Islet of Langerhans (tissue), 1 donor: ENCODE data around the gene NKX1-1.

Experiments used
- FAIRE-seq: peaks from one replicate; lab custom pipeline; 2011; peaks lifted over from hg19 to GRCh38; lab: Jason Lieb, UNC

The NKX1-1 gene

GRCh38 chr4:1385373-1386340 lies 20.6 kb downstream of the NKX1-1 start:
- FAIRE-seq: no peak

- FAIRE-seq: no peak
These were observed 21.4 kb downstream of the NKX1-1 start for GRCh38 chr4:1384675-1385372.

GRCh38 chr4:1383728-1384591 lies 22.3 kb downstream of the NKX1-1 start:
- no peak for FAIRE-seq

GRCh38 chr4:1382776-1383727 lies 23.2 kb downstream of the NKX1-1 start:
- FAIRE-seq: no peak

GRCh38 chr4:1381944-1382541 lies 24.2 kb downstream of the NKX1-1 start:
- no peak for FAIRE-seq

- no peak for FAIRE-seq
These were observed 25.0 kb downstream of the NKX1-1 start for GRCh38 chr4:1381181-1381621.

GRCh38 chr4:1380368-1381151 lies 25.7 kb downstream of the NKX1-1 start:
- no peak for FAIRE-seq

GRCh38 chr4:1379801-1380331 lies 26.4 kb downstream of the NKX1-1 start:
- no peak for FAIRE-seq

GRCh38 chr4:1379351-1379781 lies 26.9 kb downstream of the NKX1-1 start:
- FAIRE-seq: no peak

- no peak for FAIRE-seq
These were observed 27.5 kb downstream of the NKX1-1 start for GRCh38 chr4:1378559-1379231.

GRCh38 chr4:1377606-1378261 lies 28.5 kb downstream of the NKX1-1 start:
- no peak for FAIRE-seq

- no peak for FAIRE-seq
These were observed 29.2 kb downstream of the NKX1-1 start for GRCh38 chr4:1376841-1377605.

GRCh38 chr4:1376391-1376840 lies 29.8 kb downstream of the NKX1-1 start:
- no peak for FAIRE-seq

- no peak for FAIRE-seq
These were observed 30.4 kb downstream of the NKX1-1 start for GRCh38 chr4:1375761-1376322.

GRCh38 chr4:1375051-1375721 lies 31.1 kb downstream of the NKX1-1 start:
- FAIRE-seq: no peak

GRCh38 chr4:1374706-1375045 lies 31.6 kb downstream of the NKX1-1 start:
- FAIRE-seq: no peak
